GM23338 (cell line): ENCODE data around the gene FRY. TPM values are rescaled to one million over a fixed set of nuclear protein-coding genes. Genes with fewer than 3 reads are reported as not detected.
"Not testable (repeated sequence)": the region's sequence is repeated elsewhere in the genome, so short reads cannot be mapped to it uniquely, and the experiment has no call there.

Source experiments
- ATAC-seq: fragments of 200-7000 bp; cut with Tn5 transposase; 3 replicates; pipeline ENCODE4 v1.9.1; 2020
- DNase-seq: peaks from one replicate; pipeline ENCODE4 v3.0.0-alpha.2; 2015; ENCODE audit warnings: low spot score
- H2AFZ ChIP-seq: fragments of 200-600 bp; sonication (generic); 2 replicates; pipeline ENCODE4 v1.8.0; 2016; ENCODE audit warnings: antibody characterized with exemption, mild to moderate bottlenecking, moderate library complexity
- H3F3A ChIP-seq: fragments of 200-600 bp; sonication (generic); replicated peaks from 2 replicates; pipeline ENCODE4 v1.8.0; 2017; ENCODE audit warnings: antibody characterized with exemption, mixed run types, low read depth
- H3K27ac ChIP-seq: fragments of 200-600 bp; sonication (generic); 2 replicates; pipeline ENCODE4 v1.6.1; 2016; ENCODE audit warnings: low read depth
- H3K27me3 ChIP-seq: fragments of 200-600 bp; sonication (generic); 2 replicates; pipeline ENCODE4 v1.8.0; 2016; ENCODE audit warnings: mild to moderate bottlenecking, mixed run types, moderate library complexity; ENCODE audit not compliant: insufficient read depth
- H3K36me3 ChIP-seq: fragments of 200-600 bp; sonication (generic); 2 replicates; pipeline ENCODE4 v1.8.0; 2016; ENCODE audit warnings: mild to moderate bottlenecking; ENCODE audit not compliant: insufficient read depth
- H3K4me1 ChIP-seq: fragments of 200-600 bp; sonication (generic); 2 replicates; pipeline ENCODE4 v1.8.0; 2016; ENCODE audit warnings: mild to moderate bottlenecking, moderate library complexity; ENCODE audit not compliant: insufficient read depth
- H3K4me2 ChIP-seq: fragments of 200-600 bp; sonication (generic); 2 replicates; pipeline ENCODE4 v1.7.1; 2017; ENCODE audit warnings: mixed run types
- H3K4me3 ChIP-seq: fragments of 200-600 bp; sonication (generic); 2 replicates; pipeline ENCODE4 v1.6.1; 2016; ENCODE audit warnings: mixed run types
- H3K79me2 ChIP-seq: fragments of 200-600 bp; sonication (generic); replicated peaks from 2 replicates; pipeline ENCODE4 v1.8.0; 2017; ENCODE audit warnings: mild to moderate bottlenecking; ENCODE audit not compliant: insufficient read depth
- H3K9me2 ChIP-seq: fragments of 200-600 bp; sonication (generic); 2 replicates; pipeline ENCODE4 v1.8.0; 2017; ENCODE audit not compliant: insufficient read depth
- H4K20me1 ChIP-seq: fragments of 200-600 bp; sonication (generic); replicated peaks from 2 replicates; pipeline ENCODE4 v1.8.0; 2017; ENCODE audit warnings: mild to moderate bottlenecking; ENCODE audit not compliant: insufficient read depth
- H3K27ac Mint-ChIP-seq: 2 replicates; pipeline ENCODE4 v1.8.0; 2020; ENCODE audit warnings: inconsistent platforms, mild to moderate bottlenecking, moderate library complexity, mixed read lengths
- H3K27me3 Mint-ChIP-seq: 3 replicates; pipeline ENCODE4 v1.8.0; 2022; ENCODE audit warnings: low read depth, mild to moderate bottlenecking, moderate library complexity, mixed read lengths, inconsistent platforms; ENCODE audit not compliant: insufficient read depth, poor library complexity
- H3K36me3 Mint-ChIP-seq: 3 replicates; pipeline ENCODE4 v1.8.0; 2021; ENCODE audit warnings: low read depth, mild to moderate bottlenecking, inconsistent platforms, moderate library complexity, mixed read lengths
- H3K4me1 Mint-ChIP-seq: 3 replicates; pipeline ENCODE4 v1.8.0; 2020; ENCODE audit warnings: mild to moderate bottlenecking, inconsistent platforms, mixed read lengths
- H3K4me3 Mint-ChIP-seq: 3 replicates; pipeline ENCODE4 v1.8.0; 2021; ENCODE audit warnings: moderate library complexity, mild to moderate bottlenecking, inconsistent platforms, mixed read lengths
- H3K9me3 Mint-ChIP-seq: 3 replicates; pipeline ENCODE4 v1.8.0; 2020; ENCODE audit warnings: moderate library complexity, mild to moderate bottlenecking, inconsistent platforms, mixed read lengths
- CREB1 ChIP-seq: fragments of 250-450 bp; sonication (Bioruptor Pico); IDR thresholded peaks from 2 replicates; pipeline ENCODE4 v1.5.0; 2020; ENCODE audit warnings: low read depth, mild to moderate bottlenecking, moderate library complexity
- JUNB ChIP-seq: IDR thresholded peaks from one replicate; pipeline ENCODE4 v1.6.1; 2016; ENCODE audit warnings: antibody characterized with exemption; ENCODE audit not compliant: unreplicated experiment
- ZNF331 ChIP-seq: fragments of 250-450 bp; sonication (Bioruptor Pico); IDR thresholded peaks from 2 replicates; pipeline ENCODE4 v1.5.0; 2020; ENCODE audit warnings: low read depth, mild to moderate bottlenecking, moderate library complexity
- polyA plus RNA-seq: library from polyadenylated mRNA; unstranded; fragments of >200 nt; fragmentation: Nextera tagmentation; extraction: Ambion mirVana; gene quantifications from 2 replicates; pipeline ENCODE4 v1.2.1, GENCODE V29; 2016
- total RNA-seq: library from RNA; depleted of rRNA; stranded (reverse); fragments of >200 nt; shearing (Covaris generic); gene quantifications from 2 replicates; pipeline ENCODE4 v1.2.3, GENCODE V29; 2014
- TF ChIP-seq, protein P1 (sequence below): IDR thresholded peaks from 2 replicates; pipeline ENCODE4 v1.6.1; 2016; ENCODE audit warnings: antibody characterized with exemption
- TF ChIP-seq, protein P2 (sequence below), 2 experiments: fragments of 200-600 bp in 1 of 2; sonication (generic) in 1 of 2; conservative IDR thresholded peaks; 2 replicates each; pipeline versions ENCODE4 v1.5.1 to v1.6.1; 2016 to 2017; ENCODE audit warnings: antibody characterized with exemption in 2 of 2, low read depth in 2 of 2, mild to moderate bottlenecking in 2 of 2, moderate library complexity in 1 of 2

The FRY gene
- total and polyA plus RNA-seq, 2 experiments from 2014 or later = 2.4 to 10.1 TPM

DNA sequence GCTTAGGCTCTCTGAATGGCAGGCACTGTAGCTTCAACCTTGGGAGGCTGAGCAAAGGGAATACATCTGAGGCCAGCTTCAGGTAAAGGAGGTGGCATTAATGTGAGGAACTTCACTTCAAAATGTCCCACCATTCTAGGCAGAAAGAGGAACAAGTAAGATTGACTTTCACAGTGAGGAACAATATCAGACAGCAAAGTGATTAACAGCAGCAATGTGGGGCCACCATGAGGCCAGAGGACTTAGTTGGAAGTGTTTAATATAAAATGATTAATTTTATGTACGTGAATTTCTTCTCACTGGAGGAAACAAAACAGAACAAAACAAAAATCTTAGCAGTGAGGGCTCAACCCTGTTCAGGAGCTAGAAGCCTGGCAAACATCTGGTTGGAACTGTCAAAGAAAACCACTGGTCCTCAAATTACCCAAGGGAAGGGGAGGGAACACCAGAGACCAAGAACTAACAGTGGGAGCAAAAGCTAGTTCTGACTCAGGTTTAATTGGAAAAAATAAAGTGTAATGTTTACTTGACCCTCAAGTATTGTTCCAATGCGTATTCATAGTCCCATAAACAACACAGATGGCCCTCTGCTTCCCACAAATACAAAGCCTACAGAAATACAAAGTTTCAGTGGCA is 43.9 kb upstream of the FRY start:
- H3K4me3 Mint-ChIP-seq = no peak overlapping the region
- no peaks in the 10 kb centered on the region for H3K4me1 Mint-ChIP-seq
- DNase-seq = no peak
- H3K9me3 Mint-ChIP-seq = peaks cover 2% of the 10 kb centered on the region; the same call in 2 of the 3 replicates
- H3K27me3 ChIP-seq = no peaks in the 10 kb centered on the region
- no peak for ATAC-seq
- H3K27ac ChIP-seq = no peak overlapping the region
- no peak overlapping the region for H2AFZ ChIP-seq
- no peak overlapping the region for H3K4me2 ChIP-seq
- H3K36me3 ChIP-seq = no peaks in the 10 kb centered on the region
- H3K27me3 Mint-ChIP-seq = no peaks in the 10 kb centered on the region
- H3K79me2 ChIP-seq = no peaks in the 10 kb centered on the region
- H4K20me1 ChIP-seq = no peaks in the 10 kb centered on the region
- no peaks in the 10 kb centered on the region for H3F3A ChIP-seq
- H3K4me3 ChIP-seq = no peak overlapping the region
- no peaks in the 10 kb centered on the region for H3K4me1 ChIP-seq
- H3K27ac Mint-ChIP-seq = peak overlapping the region; percentile 34
- no peaks in the 10 kb centered on the region for H3K36me3 Mint-ChIP-seq
- H3K9me2 ChIP-seq = no peaks in the 10 kb centered on the region
- TF ChIP-seq ZNF331 (CRISPR knock-in tag) (no peak), JUNB (no peak)
- TF ChIP-seq, protein P1, sequence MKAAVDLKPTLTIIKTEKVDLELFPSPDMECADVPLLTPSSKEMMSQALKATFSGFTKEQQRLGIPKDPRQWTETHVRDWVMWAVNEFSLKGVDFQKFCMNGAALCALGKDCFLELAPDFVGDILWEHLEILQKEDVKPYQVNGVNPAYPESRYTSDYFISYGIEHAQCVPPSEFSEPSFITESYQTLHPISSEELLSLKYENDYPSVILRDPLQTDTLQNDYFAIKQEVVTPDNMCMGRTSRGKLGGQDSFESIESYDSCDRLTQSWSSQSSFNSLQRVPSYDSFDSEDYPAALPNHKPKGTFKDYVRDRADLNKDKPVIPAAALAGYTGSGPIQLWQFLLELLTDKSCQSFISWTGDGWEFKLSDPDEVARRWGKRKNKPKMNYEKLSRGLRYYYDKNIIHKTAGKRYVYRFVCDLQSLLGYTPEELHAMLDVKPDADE = no peak

DNA sequence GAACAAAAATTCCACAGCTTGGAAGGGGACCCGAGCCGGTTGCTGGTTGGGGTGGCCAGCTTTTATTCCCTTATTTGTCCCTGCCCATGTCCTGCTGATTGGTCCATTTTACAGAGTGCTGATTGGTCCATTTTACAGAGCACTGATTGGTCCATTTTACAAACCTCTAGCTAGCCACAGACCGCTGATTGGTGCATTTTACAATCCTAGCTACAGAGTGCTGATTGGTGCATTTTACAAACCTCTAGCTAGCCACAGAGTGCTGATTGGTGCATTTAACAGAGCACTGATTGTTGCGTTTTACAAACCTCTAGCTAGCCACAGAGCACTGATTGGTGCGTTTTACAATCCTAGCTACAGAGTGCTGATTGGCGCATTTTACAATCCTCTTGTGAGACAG is 37.2 kb upstream of the FRY start:
- H3K36me3 ChIP-seq, DNase-seq, H3K36me3 Mint-ChIP-seq, H3K4me3 ChIP-seq, H3K27me3 Mint-ChIP-seq, H3K27ac Mint-ChIP-seq, H3K4me1 ChIP-seq, ATAC-seq, H3K27me3 ChIP-seq, H3K4me2 ChIP-seq, H3K27ac ChIP-seq, H3K79me2 ChIP-seq, H3K9me2 ChIP-seq, H4K20me1 ChIP-seq, H3K4me3 Mint-ChIP-seq, H3F3A ChIP-seq, H3K4me1 Mint-ChIP-seq, H2AFZ ChIP-seq: not testable (repeated sequence)
- H3K9me3 Mint-ChIP-seq = peaks cover 19% of the 10 kb centered on the region; the same call in 2 of the 3 replicates

DNA sequence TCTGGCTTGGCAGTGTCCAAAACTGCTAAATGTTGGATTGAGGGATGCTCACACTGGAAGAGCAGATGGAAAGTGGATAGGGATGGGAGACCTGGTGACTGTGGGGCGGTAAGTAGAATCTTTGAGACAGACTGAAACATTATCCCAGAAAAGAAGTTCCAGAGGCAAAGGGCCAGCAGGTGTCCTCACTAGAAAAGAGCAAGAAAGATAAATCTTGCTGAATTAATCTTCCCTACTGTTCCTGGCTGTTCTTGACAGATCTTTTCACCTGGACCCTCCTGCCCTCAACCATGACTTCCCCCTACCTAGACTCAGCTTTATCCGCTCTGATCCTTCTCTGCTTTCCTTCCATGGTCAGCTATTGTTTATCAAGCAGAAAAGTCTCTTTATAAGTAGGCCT is 35.0 kb upstream of the FRY start:
- H3K4me3 Mint-ChIP-seq = no peak overlapping the region
- Histone ChIP-seq H3K4me3 (no peak overlapping the region), H3K27me3 (no peaks in the 10 kb centered on the region), H3F3A (no peaks in the 10 kb centered on the region), H3K79me2 (no peaks in the 10 kb centered on the region), H3K27ac (no peak overlapping the region), H3K36me3 (no peaks in the 10 kb centered on the region), H3K4me1 (no peaks in the 10 kb centered on the region), H3K4me2 (no peak overlapping the region), H4K20me1 (no peaks in the 10 kb centered on the region), H3K9me2 (peaks cover 8% of the 10 kb centered on the region), H2AFZ (no peak overlapping the region)
- H3K36me3 Mint-ChIP-seq = no peaks in the 10 kb centered on the region; the same call in 2 of the 3 replicates
- peaks cover 22% of the 10 kb centered on the region; the same call in 2 of the 3 replicates for H3K9me3 Mint-ChIP-seq
- TF ChIP-seq, protein P2, sequence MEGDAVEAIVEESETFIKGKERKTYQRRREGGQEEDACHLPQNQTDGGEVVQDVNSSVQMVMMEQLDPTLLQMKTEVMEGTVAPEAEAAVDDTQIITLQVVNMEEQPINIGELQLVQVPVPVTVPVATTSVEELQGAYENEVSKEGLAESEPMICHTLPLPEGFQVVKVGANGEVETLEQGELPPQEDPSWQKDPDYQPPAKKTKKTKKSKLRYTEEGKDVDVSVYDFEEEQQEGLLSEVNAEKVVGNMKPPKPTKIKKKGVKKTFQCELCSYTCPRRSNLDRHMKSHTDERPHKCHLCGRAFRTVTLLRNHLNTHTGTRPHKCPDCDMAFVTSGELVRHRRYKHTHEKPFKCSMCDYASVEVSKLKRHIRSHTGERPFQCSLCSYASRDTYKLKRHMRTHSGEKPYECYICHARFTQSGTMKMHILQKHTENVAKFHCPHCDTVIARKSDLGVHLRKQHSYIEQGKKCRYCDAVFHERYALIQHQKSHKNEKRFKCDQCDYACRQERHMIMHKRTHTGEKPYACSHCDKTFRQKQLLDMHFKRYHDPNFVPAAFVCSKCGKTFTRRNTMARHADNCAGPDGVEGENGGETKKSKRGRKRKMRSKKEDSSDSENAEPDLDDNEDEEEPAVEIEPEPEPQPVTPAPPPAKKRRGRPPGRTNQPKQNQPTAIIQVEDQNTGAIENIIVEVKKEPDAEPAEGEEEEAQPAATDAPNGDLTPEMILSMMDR (conservative IDR thresholded peaks at IDR 0.05; ENCODE audit: low read depth in 2 of 2) = 0 out of 4 replicates have a peak, but pooled peaks of 1 of the 2 experiments have one; percentile 9
- TF ChIP-seq CREB1 (CRISPR knock-in tag) = no peak
- no peak overlapping the region for H3K27ac Mint-ChIP-seq
- ATAC-seq (no peak), DNase-seq (no peak)
- H3K27me3 Mint-ChIP-seq = no peaks in the 10 kb centered on the region
- H3K4me1 Mint-ChIP-seq = no peaks in the 10 kb centered on the region
